ENCODE measurements around the gene CDK17.

GRCh38 chr12:96421014-96421413 is 20.8 kb upstream of the CDK17 start:
- no peak for TF ChIP-seq ZNF274 (IDR thresholded peaks at IDR 0.05; ENCODE audit: low read depth, low read length)
- no peak for TF ChIP-seq YY1 (IDR thresholded peaks at IDR 0.05; ENCODE audit: insufficient read depth, insufficient read length)
- TF ChIP-seq SUZ12 (IDR thresholded peaks at IDR 0.05; ENCODE audit: extremely low read depth, insufficient read depth, insufficient read length): no peak

Measured in NT2/D1 (cell line).